Lower leg skin (tissue), 3 donors: ENCODE measurements around the gene HBM.

ENCODE experiments used
- CTCF ChIP-seq, 3 donors: fragments of 450-650 bp; IDR thresholded peaks; one replicate each; pipeline ENCODE4 v1.5.1; 2016; ENCODE audit warnings: antibody characterized with exemption in 3 of 3, mild to moderate bottlenecking in 3 of 3, moderate library complexity in 2 of 3
- POLR2A ChIP-seq, 2 donors: fragments of 450-650 bp; IDR thresholded peaks; one replicate each; pipeline ENCODE4 v1.6.1; 2016 to 2017; ENCODE audit warnings: antibody characterized with exemption in 2 of 2, mild to moderate bottlenecking in 1 of 2, moderate library complexity in 1 of 2

DNA sequence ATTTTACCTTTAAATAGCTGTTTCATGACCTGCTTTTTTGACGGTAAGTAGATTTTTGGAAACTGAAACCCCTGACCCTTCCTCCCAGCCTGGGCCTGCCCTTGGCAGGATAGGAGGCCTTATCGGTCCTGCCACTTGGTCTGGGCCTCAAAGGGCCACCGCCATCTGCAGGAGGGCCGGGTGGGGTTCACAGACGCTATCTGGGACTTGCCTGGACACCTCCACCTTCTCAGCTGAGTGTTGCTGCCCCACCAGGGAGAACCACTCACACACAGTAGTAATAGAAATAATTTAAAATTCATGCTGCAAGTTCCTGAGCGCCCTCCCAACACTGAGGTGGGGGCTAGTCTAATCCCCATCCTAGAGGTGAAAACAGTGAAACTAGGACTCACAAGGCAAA is 22.7 kb upstream of the HBM start:
- TF ChIP-seq CTCF (IDR thresholded peaks at IDR 0.05): no peak
- no peak for TF ChIP-seq POLR2A (IDR thresholded peaks at IDR 0.05)
